ENCODE data around the gene CAPN13. TPM values are rescaled to one million over a fixed set of nuclear protein-coding genes. Genes with fewer than 3 reads are reported as not detected.
A peak's percentile ranks its signal among the peaks of the same experiment; 100 is the strongest.

CAPN13 gene
- total RNA-seq, 1 donor from 2014 or later, result not detected

GRCh38 chr2:30802611-30803010, 4.6 kb downstream of the CAPN13 start:
- H3K79me2 ChIP-seq (ENCODE audit: low read depth), result no peaks in the 10 kb centered on the region
- H3K4me1 Mint-ChIP-seq, result peaks cover 6% of the 10 kb centered on the region
- TF ChIP-seq EZH2phosphoT487 (IDR thresholded peaks at IDR 0.05) (no peak), CTCF (IDR thresholded peaks at IDR 0.05) (no peak), EZH2 (IDR thresholded peaks at IDR 0.05) (no peak)
- no peaks in the 10 kb centered on the region for H3K36me3 ChIP-seq
- no peaks in the 10 kb centered on the region for H3K36me3 Mint-ChIP-seq
- H4K20me1 ChIP-seq (ENCODE audit: low read depth), result no peaks in the 10 kb centered on the region
- no peak overlapping the region for H3K4me2 ChIP-seq
- no peak overlapping the region for H2AFZ ChIP-seq (replicated peaks)
- no peaks in the 10 kb centered on the region for H3F3A ChIP-seq (ENCODE audit: low read depth)
- H3K4me3 Mint-ChIP-seq, result no peak overlapping the region
- no peaks in the 10 kb centered on the region for H3K27me3 ChIP-seq
- no peak overlapping the region for H3K9ac ChIP-seq
- H3K4me3 ChIP-seq, result no peak overlapping the region
- no peaks in the 10 kb centered on the region for H3K9me3 Mint-ChIP-seq
- no peaks in the 10 kb centered on the region for H3K9me3 ChIP-seq (ENCODE audit: low read depth)
- peaks cover 2% of the 10 kb centered on the region for H3K27me3 Mint-ChIP-seq (ENCODE audit: insufficient read depth, low read depth)
- no peak overlapping the region for H3K27ac Mint-ChIP-seq
- H3K27ac ChIP-seq, result no peak overlapping the region
- H3K4me1 ChIP-seq, result no peaks in the 10 kb centered on the region
- DNase-seq (ENCODE audit: low spot score), result no peak

- Histone ChIP-seq H3K9me3 (ENCODE audit: low read depth) (no peaks in the 10 kb centered on the region), H3K4me2 (no peak overlapping the region), H3K27ac (no peak overlapping the region), H3K4me3 (no peak overlapping the region), H3K79me2 (ENCODE audit: low read depth) (no peaks in the 10 kb centered on the region), H4K20me1 (ENCODE audit: low read depth) (no peaks in the 10 kb centered on the region), H3K4me1 (peaks cover under 1% of the 10 kb centered on the region), H3K27me3 (no peaks in the 10 kb centered on the region), H3K9ac (no peak overlapping the region), H3F3A (ENCODE audit: low read depth) (no peaks in the 10 kb centered on the region), H2AFZ (replicated peaks) (no peak overlapping the region), H3K36me3 (no peaks in the 10 kb centered on the region)
- Mint-ChIP-seq H3K4me3 (peak overlapping the region; percentile 8), H3K27me3 (ENCODE audit: insufficient read depth, low read depth) (peaks cover 2% of the 10 kb centered on the region), H3K9me3 (no peaks in the 10 kb centered on the region), H3K4me1 (peaks cover 6% of the 10 kb centered on the region), H3K27ac (no peak overlapping the region), H3K36me3 (no peaks in the 10 kb centered on the region)
- DNase-seq (ENCODE audit: low spot score), result no peak
- TF ChIP-seq EZH2 (IDR thresholded peaks at IDR 0.05), result no peak
- no peak for TF ChIP-seq EZH2phosphoT487 (IDR thresholded peaks at IDR 0.05)
- no peak for TF ChIP-seq CTCF (IDR thresholded peaks at IDR 0.05)
Observed at GRCh38 chr2:30801821-30802455, 5.3 kb downstream of the CAPN13 start.

- Histone ChIP-seq H3K27me3 (no peaks in the 10 kb centered on the region), H3K4me1 (peaks cover 9% of the 10 kb centered on the region), H3K27ac (no peak overlapping the region), H3K4me2 (no peak overlapping the region), H3K9ac (no peak overlapping the region), H3F3A (ENCODE audit: low read depth) (no peaks in the 10 kb centered on the region), H2AFZ (replicated peaks) (no peak overlapping the region), H3K9me3 (ENCODE audit: low read depth) (no peaks in the 10 kb centered on the region), H3K36me3 (no peaks in the 10 kb centered on the region), H3K79me2 (ENCODE audit: low read depth) (no peaks in the 10 kb centered on the region), H3K4me3 (no peak overlapping the region), H4K20me1 (ENCODE audit: low read depth) (no peaks in the 10 kb centered on the region)
- Mint-ChIP-seq H3K4me1 (peaks cover 6% of the 10 kb centered on the region), H3K27ac (no peak overlapping the region), H3K4me3 (no peak overlapping the region), H3K27me3 (ENCODE audit: insufficient read depth, low read depth) (peaks cover 2% of the 10 kb centered on the region), H3K9me3 (no peaks in the 10 kb centered on the region), H3K36me3 (no peaks in the 10 kb centered on the region)
- no peak for DNase-seq (ENCODE audit: low spot score)
- TF ChIP-seq EZH2phosphoT487 (IDR thresholded peaks at IDR 0.05) (no peak), CTCF (IDR thresholded peaks at IDR 0.05) (no peak), EZH2 (IDR thresholded peaks at IDR 0.05) (no peak)
Observed at GRCh38 chr2:30800159-30800558, 7.1 kb downstream of the CAPN13 start.
